ENCODE measurements around the gene TCF4.

- no peak for TF ChIP-seq CTCF (IDR thresholded peaks at IDR 0.05)
- TF ChIP-seq POLR2A (IDR thresholded peaks at IDR 0.05), result no peak
These were observed 1.0 kb upstream of the TCF4 start for GRCh38 chr18:55588870-55589595.
